GM12801 (cell line): ENCODE results near the gene HK3.

Experiments used
- TF ChIP-seq, protein P1 (sequence below): IDR thresholded peaks from one replicate; pipeline ENCODE4 v1.5.1; 2011; ENCODE audit warnings: control low read depth; ENCODE audit not compliant: insufficient read length; ENCODE audit errors: extremely low read depth

The HK3 gene

DNA sequence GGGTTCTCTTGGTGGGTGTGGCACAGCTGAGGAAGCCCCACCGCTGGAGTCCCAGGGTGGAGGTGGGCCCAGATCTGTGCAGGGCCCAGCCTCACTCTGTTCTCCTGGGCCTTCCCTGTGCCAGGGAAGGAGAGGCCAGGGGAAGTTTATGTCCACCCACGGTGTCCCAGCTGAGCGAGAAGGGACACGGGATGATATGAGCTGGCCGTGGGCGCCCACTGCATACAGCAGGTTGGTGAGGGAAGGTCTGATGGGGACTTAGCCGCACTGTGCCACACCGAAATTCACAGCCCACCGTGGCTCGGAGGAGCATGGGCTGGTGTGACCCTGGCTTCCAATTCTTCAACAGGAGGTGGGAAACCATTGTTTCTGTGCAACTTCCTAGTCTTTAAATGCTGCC, 54.9 kb downstream of the HK3 start:
- TF ChIP-seq, protein P1, sequence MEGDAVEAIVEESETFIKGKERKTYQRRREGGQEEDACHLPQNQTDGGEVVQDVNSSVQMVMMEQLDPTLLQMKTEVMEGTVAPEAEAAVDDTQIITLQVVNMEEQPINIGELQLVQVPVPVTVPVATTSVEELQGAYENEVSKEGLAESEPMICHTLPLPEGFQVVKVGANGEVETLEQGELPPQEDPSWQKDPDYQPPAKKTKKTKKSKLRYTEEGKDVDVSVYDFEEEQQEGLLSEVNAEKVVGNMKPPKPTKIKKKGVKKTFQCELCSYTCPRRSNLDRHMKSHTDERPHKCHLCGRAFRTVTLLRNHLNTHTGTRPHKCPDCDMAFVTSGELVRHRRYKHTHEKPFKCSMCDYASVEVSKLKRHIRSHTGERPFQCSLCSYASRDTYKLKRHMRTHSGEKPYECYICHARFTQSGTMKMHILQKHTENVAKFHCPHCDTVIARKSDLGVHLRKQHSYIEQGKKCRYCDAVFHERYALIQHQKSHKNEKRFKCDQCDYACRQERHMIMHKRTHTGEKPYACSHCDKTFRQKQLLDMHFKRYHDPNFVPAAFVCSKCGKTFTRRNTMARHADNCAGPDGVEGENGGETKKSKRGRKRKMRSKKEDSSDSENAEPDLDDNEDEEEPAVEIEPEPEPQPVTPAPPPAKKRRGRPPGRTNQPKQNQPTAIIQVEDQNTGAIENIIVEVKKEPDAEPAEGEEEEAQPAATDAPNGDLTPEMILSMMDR: no peak

DNA sequence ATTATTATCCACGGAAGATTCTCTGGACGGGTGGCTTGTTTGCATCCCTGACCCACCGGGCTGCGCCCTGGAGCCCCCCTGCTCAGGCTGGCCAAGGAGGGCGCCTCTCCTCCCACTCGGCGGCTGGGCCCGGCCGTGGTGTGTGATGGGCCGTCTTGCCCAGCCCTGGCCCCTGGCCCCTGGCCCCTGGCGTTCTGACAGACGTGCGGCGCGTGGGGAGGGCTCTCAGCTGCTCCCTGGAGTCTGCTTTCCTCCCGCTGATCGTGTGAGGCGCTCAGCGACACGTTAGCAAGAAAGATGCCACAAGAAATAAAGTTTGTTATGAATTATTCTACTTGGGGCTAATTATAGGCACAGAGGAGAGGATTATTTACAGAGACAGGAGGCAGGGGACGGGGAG, 55.5 kb downstream of the HK3 start:
- TF ChIP-seq, protein P1: no peak

DNA sequence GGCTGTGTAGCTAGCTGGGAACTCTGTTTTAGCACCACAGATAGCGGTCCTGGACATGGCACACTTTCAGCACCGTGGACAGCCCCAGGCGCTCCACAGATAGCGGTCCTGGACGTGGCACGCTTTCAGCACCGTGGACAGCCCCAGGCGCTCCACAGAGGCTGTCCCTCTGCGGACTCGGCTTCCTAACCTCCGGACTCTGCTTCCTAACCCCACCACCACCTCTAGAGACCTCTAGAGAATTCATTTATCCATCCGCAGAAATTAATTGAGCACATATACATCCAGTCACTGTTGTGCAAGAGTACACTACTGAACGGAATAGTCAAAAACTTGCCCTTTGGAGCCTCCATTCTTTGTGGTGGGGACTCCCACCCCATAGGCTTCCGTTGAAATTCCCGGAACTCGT, 61.4 kb downstream of the HK3 start:
- TF ChIP-seq, protein P1: no peak

DNA sequence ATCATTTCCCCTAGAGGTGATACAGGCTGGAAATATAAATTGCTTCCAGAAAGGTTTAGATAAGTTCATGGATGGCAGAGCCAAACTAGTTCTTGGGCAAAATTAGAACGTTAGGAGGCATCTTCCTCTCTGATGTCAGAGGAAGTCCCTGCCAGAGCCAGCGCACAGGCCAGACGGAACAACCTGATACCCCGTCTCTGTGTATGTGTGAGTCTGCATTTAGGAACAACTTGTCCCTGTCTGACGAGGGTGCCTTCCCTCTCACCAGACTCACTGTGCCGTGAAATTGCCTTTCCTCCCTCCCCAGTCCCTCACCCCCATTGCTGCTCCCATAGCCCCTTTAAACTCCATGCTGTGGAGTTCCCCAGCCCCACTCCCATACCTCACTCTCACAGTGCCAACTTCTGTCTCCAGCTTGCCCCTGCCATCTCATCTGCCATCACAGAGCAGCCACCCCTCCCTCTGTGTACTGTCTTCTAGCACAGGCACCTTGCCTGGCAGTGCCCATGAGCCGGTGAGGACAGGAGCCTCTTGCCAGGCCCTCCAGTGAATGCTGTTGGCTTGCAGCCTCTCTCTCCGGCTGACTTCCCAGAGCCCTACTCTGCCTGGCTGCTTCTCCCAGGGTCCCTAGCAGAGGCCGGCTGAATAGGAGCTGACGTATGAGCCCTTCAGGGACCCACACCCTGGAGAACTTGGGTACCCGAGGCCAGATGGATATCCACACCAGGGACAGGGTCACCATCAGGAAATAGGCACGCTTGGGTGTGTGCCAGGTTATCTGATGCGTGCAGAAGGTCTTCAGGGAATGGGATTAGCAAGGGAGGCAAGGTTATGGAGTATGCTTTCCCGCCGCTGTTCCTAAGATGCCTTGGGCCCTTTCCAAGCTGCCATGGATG, 62.1 kb downstream of the HK3 start:
- TF ChIP-seq, protein P1: no peak

DNA sequence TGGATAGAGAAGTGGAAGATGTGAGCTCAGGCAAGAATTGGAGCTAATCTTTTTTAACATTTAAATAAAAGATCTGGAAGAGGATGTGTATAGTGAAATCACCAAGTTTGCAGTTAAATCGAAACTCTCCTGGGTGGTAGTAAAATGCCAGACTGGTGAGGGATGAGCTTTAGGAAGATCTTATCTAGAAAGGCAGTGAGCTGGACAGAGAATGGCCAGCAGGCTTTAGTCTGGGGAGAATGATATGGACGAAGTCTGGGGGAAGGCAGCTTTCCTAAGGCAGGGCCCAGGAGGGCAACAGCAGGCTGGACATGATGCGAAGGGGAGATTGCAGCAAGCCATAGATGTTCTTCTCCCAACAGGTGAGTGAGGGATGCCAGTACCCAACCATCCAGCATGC, 63.2 kb downstream of the HK3 start:
- TF ChIP-seq, protein P1: no peak

DNA sequence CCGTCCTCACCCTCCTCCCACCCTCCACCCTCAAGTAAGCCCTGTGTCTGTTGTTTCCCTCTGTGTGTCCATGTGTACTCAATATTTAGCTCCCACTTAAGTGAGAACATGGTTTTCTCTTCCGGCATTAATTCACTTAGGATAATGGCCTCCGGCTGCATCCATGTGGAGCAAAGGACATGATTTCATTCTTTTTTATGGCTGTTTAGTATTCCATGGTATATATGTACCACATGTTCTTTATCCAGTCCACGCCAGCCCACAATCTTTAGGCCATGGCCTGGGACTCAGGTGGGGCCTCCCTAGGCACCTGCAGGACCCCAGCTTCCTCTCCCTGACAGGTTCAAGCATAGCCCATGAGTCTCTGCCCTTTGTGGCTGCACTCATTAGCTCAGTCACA, 65.9 kb downstream of the HK3 start:
- TF ChIP-seq, protein P1: no peak

DNA sequence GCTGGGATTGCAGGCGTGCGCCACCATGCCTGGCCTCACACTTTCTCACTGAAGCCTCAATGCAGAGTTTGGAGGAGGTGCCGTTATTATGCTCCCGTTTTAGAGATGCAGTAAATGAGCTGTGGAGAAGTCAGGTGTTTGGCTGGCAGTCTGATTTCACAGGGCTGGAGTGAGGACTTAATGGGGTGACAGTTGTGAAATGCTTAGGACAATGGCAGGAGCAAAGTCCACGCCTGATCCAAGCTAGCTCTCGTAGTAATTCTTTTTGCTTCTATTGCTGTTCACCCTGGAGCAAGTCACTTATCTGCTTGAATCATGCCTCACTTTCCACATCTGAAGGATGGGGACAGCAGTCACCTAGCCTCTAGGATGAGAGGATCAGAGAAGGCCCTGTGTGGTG, 67.0 kb downstream of the HK3 start:
- TF ChIP-seq, protein P1: no peak
